DMS53 treated with DMSO at 0.1 percent for 48 hours (cell line): ENCODE data around the gene GLT6D1.

Experiments used
- DNase-seq: peaks from one replicate; lab custom pipeline; 2025; ENCODE audit not compliant: unreplicated experiment; lab: John Stamatoyannopoulos, UW

GLT6D1 gene

DNA sequence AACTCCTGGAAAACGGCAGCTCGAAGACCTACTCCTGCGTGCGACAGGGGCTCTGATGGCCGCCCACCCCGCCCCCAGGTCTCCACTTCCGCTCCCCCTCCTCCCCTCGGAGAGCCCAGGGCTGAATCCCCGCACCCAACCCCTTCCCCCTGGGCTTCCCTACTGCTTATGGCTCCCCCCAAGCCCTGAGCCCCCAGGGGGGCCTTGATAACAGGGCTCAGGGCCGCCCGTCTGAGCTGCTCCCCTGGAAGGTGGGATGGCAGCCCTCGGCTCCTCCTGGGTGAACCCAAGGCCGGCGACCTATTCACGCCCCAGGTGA lies 30.4 kb downstream of the GLT6D1 start:
- no peak for DNase-seq

GRCh38 chr9:135608294-135608998 lies 30.9 kb downstream of the GLT6D1 start:
- no peak for DNase-seq

GRCh38 chr9:135607401-135608293 lies 31.7 kb downstream of the GLT6D1 start:
- DNase-seq = no peak

DNA sequence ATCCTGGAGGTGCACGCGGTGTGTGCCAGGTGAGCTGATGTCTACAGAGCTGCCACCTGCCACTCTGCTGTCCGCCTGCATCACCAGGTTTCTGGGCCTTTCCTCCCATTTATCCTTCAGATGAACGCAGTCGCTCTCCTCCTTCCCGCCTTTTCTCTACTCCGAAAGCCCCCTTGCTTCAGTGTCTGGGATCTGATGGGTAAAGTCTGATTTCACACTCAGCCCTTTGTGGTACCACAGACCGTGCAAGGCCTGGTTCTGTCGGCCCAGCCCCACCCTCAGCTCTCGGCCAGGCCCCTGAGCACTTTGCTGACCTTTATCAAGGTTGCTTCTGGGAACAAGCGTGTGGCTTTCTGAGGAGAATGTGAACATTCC lies 32.5 kb downstream of the GLT6D1 start:
- DNase-seq = no peak

GRCh38 chr9:135605238-135605781 lies 34.0 kb downstream of the GLT6D1 start:
- no peak for DNase-seq

DNA sequence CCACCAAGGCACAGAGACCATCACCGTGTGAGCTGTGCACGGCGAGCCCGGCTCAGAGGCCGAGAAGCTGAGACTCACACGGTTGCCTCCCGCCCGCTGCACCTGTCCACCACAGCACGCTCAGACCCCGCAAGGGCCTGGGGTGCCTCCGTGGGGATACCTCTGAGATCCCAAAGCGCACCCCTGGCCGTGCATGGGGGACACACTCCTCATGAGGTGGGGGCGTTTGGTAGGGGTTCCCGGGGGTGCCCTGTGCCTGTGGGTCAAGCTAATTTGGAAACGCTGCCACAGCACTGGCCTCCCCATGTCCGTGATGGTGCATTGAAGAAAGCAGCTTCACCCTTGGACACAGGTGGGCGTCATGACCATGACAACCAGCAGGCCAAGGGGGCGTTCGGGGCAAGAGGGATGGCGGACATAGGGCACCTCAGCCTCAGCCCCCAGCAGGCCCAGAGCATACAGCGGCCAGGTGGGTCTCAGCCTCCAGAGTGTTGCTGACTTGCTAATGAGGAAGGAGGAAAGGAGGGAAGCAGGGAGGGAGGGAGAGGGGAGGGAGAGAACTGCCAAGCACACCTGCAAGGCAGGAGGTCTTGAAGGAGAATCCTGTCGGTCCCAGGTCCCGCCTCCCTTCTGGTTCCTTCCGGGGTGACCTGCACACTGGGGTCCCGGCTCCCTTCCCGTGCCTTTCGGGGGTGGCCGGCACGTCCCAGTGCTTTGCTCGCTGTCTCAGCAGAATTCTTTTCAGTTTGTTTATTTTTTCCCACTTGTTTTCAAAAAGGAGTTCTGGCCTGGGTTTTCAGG lies 34.7 kb downstream of the GLT6D1 start:
- no peak for DNase-seq

- no peak for DNase-seq
Measured at GRCh38 chr9:135602789-135603481, 36.4 kb downstream of the GLT6D1 start.

DNA sequence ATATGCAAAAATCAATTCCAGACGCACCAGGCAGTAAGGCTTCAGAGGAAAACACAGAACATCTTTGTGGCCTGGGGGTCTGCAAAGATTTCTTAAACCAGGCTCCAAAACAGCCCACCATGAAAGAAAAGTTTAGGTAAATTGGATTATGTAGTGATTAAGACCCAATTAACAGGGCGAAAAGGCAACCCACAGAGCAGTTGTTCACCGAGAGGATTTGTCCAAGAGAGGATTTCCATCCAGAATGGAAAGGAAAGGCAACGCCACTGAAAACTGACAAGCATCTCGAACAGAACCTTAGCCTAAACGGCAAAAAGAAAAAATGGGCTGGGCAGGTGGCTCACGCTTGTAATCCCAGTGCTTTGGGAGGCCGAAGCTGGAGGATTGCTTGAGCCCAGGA lies 37.4 kb downstream of the GLT6D1 start:
- no peak for DNase-seq

GRCh38 chr9:135600296-135600817 lies 39.0 kb downstream of the GLT6D1 start:
- no peak for DNase-seq

DNA sequence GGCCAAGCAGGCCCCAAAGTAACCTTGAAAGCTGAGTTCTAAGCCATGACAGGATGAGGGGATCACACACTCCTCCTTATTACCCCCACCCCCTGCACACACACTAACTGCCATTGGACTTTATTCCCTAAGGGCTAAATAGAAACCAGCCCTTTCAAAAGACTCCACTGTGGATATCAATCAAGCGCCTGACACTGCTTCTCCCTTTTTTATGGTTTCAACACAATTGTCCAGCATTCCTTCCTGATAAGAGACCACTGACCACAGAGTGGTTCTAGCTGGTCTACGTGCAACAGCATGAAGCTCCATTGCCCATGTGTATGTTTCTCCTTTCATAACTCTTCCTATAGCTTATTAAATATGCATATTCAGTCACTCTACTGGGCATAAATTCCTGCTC lies 43.1 kb downstream of the GLT6D1 start:
- no peak for DNase-seq

DNA sequence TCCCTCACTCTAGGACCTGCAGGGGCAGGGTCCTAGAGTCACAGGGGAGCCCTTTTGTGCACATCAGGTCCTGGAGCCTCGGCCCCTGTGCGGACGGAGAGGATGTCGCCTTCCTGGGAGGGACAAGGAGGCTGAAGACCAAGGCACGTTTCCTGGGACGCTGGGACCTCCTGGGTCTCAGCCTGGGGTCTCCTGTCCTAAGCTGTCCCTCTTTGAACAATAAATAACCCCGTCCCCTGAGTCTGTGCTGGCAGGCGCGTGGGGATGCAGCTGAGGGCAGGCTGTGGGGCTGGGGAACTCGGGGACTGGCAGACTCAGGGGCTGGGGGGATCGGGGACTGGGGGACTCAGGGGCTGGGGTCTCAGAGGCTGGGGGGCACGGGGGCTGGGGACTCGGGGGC lies 46.7 kb downstream of the GLT6D1 start:
- DNase-seq = no peak

DNA sequence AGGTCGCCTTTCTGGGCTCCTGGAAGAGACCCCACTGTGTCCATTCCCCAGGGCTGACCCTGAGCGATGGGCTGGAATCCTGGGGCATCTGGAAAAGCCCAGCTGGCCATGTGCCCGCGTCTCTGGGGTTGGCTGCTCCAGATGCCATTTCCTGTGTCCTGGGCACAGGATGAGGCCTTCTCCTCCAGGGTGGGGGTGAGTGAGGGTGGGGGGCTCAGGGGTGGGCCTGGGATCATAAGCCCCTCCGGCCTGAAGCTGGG lies 47.1 kb downstream of the GLT6D1 start:
- no peak for DNase-seq

DNA sequence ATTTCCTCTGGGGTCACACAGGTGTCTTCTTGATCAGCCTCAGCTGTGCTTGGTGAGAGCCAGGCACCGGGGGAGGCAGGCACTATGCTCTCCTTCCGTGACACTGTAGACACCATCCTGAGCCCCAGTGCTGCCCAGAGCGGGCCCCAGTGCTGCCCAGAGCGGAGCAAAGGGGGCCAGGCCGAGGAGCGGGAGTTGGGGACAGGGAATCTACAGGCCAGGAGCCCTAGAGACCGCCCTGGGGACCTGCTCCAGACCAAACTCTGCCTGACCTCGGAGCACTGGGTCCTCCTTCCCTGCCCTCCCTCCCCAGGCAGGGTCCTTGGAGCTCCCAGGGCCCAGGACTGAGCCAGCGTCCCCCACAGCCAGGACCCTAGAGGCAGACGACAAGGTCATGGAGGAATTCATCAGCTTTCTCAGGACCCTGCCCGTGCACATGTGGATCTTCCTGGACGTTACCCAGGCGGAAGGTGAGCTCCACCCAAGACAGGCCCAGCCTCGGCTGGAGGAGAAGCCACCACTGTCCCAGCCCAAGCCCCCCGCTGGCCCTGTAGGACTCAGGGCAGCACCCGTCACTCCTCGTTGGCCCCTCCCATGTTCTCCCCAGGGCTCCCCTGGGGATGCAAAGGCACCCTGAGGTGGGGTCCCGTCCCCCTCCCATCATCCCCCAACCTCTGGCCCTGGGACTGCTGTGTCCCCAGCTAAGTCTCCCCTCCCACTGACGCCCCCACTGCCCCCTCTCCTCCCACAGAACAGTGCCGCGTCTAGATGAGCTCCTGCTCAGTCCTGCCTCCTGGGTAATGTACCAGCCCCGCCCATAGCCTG lies 47.6 kb downstream of the GLT6D1 start:
- no peak for DNase-seq

- DNase-seq = no peak
Measured at GRCh38 chr9:135590486-135591079, 48.8 kb downstream of the GLT6D1 start.

GRCh38 chr9:135589596-135590485 lies 49.5 kb downstream of the GLT6D1 start:
- no peak for DNase-seq

GRCh38 chr9:135588886-135589595 lies 50.3 kb downstream of the GLT6D1 start:
- DNase-seq = no peak

- DNase-seq = no peak
Measured at GRCh38 chr9:135588371-135588770, 51.0 kb downstream of the GLT6D1 start.

DNA sequence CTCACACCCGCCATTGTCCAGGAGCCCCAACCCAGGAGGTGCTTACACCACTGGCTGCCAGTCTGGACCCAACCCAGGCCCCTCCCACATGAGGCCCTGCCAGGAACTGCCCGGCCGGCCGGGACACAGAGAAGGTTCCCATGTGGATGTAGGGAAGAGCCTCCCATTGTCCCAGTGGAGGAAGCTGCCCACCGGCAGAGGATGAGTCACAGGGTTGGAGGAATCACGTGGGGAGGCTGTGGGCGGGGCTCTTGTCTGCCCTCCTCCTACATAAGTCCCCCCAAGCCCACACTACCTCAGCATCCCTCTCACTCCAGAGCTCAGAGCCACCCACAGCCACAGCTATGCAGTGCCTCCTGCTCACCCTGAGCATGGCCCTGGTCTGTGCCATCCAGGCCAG lies 51.7 kb downstream of the GLT6D1 start:
- no peak for DNase-seq
